Measurements from ENCODE around the gene IL23A.
A peak's percentile ranks its signal among the peaks of the same experiment; 100 is the strongest.

IL23A gene

DNA sequence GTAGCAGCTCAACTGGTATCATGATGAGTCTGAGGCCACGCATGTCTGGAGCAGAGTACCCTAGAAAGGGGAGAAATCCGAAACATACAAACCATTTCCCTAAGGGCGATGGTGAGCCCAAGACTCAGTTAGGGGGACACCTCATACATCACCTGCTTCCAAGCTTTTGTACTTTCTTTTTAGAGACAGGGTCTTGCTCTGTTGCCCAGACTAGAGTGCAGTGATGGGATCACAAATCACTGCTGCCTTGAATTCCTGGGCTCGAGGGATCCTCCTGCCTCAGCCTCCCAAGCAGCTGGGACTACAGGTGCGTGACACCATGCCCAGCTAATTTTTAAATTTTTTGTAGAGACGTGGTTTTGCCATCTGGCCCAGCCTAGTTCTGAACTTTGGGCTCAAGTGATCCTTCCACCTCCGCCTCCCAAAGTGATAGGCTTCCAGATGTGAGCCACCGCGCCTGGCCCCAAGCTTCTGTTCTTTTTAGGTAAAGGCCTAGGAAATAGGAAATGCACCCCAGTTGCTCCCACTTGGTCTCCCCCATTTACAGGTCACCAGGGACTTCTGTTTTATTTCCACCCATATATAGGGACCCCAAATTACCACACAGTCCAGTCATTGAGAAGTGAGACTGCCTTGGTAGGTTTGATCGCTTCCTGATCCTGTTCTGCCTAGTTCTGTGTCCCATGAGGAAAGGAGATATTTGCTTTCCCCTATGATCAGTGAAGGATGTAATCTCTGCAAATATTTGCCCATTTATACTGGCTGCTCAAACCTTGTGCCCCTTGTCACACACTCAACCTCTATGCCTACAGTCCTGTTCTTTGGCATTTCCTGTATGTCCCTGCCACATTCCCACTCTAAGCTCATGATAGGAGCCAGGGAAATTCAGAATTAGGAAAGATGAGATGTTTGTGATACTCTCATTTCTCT lies 23.7 kb downstream of the IL23A start, which contains the start of gene APOF:
TSS of gene APOF (minus strand) at position 728 of the 930 bp plus-strand sequence. CDS start at position 616, 112 bp downstream.
- H3K4me3 ChIP-seq (ENCODE audit: low read length): no peak within 1 kb of the TSS
- TF ChIP-seq ZNF274 (IDR thresholded peaks at IDR 0.05; ENCODE audit: low read depth, low read length): no peak

GRCh38 chr12:56366948-56367347 lies 28.3 kb downstream of the IL23A start:
- TF ChIP-seq ZNF274 (IDR thresholded peaks at IDR 0.05; ENCODE audit: low read depth, low read length): no peak

DNA sequence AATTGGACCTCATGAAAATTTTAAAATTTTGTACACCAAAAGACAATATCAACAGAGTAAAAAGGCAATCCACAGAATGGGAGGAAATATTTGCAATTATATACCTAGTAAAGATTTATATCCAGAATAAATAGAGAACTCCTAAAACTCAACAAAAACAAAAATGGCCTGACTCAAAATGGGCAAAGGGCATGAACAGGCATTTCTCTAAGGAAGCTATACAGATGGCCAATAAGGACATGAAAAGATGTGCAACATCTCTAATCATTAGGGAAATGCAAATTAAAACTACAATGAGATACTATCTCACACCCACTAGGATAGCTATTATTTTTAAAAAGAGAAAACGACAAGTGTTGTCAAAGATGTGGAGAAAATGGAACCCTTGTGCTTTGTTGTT lies 34.8 kb downstream of the IL23A start:
- no peak overlapping the region for H3K4me3 ChIP-seq (ENCODE audit: low read length)
- TF ChIP-seq ZNF274 (IDR thresholded peaks at IDR 0.05; ENCODE audit: low read depth, low read length): no peak

More at GRCh38 chr12:56366948-56367347, 28.3 kb downstream of the IL23A start:
- H3K4me3 ChIP-seq (ENCODE audit: low read length): no peak overlapping the region

DNA sequence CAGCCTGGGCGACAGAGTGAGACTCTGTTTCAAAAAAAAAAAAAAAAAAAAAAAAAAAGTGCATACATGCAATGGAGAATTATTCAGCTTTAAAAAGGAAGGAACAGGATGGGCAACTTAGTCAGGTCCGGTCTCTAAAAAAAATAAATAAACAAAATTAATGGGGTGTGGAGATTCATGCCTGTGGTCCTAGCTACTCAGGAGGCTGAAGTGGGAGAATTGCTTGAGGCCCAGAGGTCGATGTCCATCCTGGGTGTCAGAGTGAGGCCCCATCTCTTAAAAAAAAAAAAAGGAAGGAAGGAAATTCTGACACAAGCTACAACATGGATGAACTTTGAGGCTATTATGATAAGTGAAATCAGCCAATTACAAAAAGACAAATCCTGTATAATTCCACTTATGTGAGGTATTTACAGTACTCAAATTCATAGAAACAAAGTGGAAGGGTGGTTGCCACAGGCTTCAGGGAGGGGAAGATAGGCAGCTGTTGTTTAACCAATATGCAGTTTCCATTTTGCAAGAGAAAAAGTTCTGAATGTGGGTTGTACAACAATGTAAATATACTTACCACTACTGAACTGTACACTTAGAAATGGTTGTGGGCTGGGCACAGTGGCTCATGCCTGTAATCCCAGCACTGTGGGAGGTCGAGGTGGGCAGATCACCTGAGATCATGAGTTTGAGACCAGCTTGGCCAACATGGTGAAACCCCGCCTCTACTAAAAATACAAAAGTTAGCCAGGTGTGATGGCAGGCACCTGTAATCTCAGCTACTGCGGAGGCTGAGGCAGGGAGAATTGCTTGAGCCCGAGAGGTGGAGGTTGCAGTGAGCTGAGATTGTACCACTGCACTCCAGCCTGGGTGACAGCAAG lies 36.3 kb downstream of the IL23A start:
- peak overlapping the region; percentile 9; the same call in 1 of the 2 replicates for H3K4me3 ChIP-seq (ENCODE audit: low read length)
- TF ChIP-seq ZNF274 (IDR thresholded peaks at IDR 0.05; ENCODE audit: low read depth, low read length): no peak

DNA sequence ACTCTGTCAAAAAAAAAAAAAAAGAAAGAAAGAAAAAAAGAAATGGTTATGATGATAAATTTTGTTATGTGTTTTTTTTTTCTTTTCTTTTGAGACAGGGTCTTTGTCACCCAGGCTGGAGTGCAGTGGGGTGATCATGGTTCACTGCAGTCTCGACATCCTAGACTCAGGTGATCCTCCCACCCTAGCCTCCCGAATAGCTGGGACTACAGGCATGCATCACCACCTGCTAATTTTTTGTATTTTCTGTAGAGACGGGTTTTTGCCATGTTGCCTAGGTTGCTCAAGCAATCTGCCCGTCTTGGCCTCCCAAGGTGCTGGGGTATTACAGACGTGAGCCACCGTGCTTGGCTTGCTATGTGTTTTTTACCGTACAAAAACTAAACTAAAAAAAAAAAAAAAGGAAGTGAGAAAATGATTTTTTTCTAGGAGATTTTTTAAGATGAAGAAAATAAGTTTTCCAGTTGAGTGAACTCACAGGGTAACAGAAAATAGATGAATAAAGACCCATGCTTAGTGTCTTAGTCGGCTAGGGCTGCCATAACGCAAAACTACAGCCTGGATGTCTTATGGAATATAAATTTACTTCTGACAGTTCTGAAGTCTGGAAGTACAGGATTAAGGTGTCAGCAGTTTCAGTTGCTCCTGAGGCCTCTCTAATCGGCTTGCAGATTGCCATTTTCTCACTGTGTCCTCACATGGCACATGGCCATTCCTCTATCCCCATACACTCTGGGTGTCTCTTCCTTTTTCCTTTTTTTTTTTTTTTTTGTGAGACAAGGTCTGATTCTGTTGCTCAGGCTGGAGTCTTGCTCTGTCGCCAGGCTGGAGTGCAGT lies 37.1 kb downstream of the IL23A start:
- TF ChIP-seq ZNF274 (IDR thresholded peaks at IDR 0.05; ENCODE audit: low read depth, low read length): no peak
- peak overlapping the region; percentile 26; the same call in 1 of the 2 replicates for H3K4me3 ChIP-seq (ENCODE audit: low read length)

DNA sequence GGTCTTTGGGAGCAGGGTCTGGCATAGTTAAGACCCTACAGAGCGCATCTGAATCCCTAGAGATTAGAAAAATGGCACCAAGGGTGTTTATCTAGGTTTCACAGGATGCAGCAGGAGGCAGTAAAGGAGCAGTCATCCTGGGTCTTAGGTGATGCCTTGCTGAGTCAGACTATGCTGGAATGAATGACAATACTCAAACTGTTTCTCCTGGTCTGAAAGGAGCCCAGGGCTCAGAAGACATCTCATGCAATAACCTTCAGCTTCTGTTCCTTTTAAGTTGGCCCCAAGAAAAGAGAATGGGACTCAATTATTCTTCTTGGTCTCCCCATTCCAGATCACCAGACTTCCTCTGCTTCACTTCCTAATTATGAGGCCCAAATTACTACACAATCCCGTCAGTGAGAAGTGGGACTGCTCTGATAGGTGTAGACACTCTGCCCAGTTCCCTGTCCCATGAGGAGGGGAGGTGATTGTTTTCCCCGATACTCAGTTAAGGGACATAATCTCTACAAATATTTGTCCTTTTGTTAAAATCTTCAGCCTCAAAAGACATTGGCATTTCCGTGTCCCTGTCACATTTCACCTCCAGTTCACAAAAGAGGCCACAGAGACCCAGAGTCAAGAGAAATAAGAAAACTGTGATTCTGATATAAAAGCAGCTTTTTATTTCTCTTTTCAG lies 38.8 kb downstream of the IL23A start:
- H3K4me3 ChIP-seq (ENCODE audit: low read length): no peak overlapping the region
- no peak for TF ChIP-seq ZNF274 (IDR thresholded peaks at IDR 0.05; ENCODE audit: low read depth, low read length)

DNA sequence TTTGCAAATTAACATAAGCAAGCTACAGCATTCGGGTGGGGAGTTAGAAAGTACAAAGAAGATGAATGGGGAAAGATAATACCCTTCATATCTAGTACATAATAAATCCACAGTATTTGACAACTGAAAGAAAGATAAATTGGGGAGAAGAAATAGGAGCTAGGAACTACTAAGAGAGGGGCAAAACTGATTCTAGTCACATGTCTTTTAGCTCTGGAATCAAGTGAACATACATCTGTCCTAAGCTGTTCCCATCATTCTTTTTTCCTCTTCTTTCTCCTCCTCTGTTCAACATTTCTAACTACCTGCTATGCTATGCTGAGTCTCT lies 39.3 kb downstream of the IL23A start:
- TF ChIP-seq ZNF274 (IDR thresholded peaks at IDR 0.05; ENCODE audit: low read depth, low read length): no peak
- H3K4me3 ChIP-seq (ENCODE audit: low read length): no peak overlapping the region

DNA sequence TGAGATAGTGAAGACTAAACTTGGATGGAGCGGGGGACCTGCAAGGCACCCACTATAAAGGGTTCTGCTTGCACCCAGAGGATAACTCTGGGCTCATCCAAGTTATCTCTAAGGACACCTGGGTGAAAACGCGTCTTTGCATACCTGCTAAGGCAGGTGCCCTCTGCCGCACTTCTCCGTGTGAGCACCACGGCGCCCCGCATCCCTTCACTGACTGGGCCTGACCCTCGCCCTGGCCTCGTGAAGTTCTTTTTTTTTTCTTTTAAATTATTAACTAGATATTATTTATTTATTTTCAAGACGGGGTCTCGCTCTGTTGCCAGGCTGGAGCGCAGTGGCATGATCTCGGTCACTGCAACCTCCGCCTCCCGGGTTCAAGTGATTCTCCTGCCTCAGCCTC lies 43.9 kb downstream of the IL23A start:
- TF ChIP-seq ZNF274 (IDR thresholded peaks at IDR 0.05; ENCODE audit: low read depth, low read length): no peak

DNA sequence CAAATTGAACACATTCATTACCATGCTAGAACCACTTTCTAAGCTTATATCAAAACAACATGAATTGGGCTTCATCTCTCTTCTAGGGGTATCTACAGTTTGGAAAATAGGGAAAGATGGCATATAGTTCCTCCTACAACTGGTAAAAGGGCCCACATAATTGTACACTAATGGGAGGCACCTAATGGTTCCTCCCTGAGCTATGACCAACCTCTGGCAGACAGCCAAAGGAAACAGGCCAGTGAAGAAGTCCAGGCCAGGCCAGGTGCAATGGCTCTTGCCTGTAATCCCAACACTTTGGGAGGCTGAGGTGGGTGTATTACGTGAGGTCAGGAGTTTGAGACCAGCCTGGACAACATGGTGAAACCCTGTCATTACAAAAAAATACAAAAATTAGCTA lies 47.2 kb downstream of the IL23A start:
- no peak for TF ChIP-seq ZNF274 (IDR thresholded peaks at IDR 0.05; ENCODE audit: low read depth, low read length)
- no peak overlapping the region for H3K4me3 ChIP-seq (ENCODE audit: low read length)

More for the DNA sequence above, 43.9 kb downstream of the IL23A start:
- H3K4me3 ChIP-seq (ENCODE audit: low read length): no peak overlapping the region

- no peak overlapping the region for H3K4me3 ChIP-seq (ENCODE audit: low read length)
- no peak for TF ChIP-seq ZNF274 (IDR thresholded peaks at IDR 0.05; ENCODE audit: low read depth, low read length)
Measured at GRCh38 chr12:56387152-56387736, 48.6 kb downstream of the IL23A start.

DNA sequence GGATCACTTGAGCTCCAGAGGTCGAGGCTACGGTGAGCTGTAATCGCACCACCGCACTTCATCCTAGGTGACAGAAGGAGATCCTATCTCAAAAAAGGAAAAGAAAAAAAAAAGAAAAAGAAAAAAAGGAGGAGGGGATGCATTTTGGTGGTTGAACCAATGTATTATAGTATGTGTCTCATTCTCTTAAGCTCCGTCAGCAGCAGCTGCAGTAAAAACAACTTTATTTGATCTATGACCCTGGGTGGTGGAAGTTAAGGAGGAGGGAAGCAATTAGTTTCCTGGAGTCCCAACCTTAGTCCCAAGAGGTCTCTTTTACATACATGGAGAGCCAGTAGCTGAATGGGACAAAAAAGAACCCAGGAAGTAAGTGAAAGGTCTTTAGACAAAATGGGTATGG lies 50.7 kb downstream of the IL23A start:
- no peak overlapping the region for H3K4me3 ChIP-seq (ENCODE audit: low read length)
- TF ChIP-seq ZNF274 (IDR thresholded peaks at IDR 0.05; ENCODE audit: low read depth, low read length): no peak

Data from GM08714 (cell line).